GM18873 (cell line): Measurements from ENCODE around the gene NFATC2.

Experiments
- ATAC-seq: cut with Tn5 transposase; IDR thresholded peaks from one replicate; pipeline ENCODE4 v1.9.1; 2021; ENCODE audit warnings: mild to moderate bottlenecking, moderate library complexity, moderate number of reproducible peaks; ENCODE audit not compliant: unreplicated experiment, low FRiP score

The NFATC2 gene

DNA sequence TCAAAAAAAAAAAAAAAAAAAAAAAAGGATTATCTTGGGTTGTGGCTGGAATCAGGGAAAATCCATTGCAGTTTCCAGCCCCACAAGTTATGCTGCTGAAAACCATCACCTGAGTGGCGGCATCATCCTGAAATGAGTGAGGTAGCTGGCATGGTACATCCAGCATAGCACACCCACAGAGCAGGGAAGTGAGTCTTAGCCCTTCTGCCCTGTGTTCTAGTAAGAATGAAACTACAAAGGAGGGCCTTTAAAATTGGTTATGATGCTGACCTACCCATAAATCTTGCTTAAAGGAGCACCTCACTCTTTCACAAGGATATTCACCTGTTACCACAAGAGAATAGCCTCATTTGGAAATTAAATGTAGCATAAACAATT lies 119.2 kb downstream of the NFATC2 start:
- no peak for ATAC-seq

DNA sequence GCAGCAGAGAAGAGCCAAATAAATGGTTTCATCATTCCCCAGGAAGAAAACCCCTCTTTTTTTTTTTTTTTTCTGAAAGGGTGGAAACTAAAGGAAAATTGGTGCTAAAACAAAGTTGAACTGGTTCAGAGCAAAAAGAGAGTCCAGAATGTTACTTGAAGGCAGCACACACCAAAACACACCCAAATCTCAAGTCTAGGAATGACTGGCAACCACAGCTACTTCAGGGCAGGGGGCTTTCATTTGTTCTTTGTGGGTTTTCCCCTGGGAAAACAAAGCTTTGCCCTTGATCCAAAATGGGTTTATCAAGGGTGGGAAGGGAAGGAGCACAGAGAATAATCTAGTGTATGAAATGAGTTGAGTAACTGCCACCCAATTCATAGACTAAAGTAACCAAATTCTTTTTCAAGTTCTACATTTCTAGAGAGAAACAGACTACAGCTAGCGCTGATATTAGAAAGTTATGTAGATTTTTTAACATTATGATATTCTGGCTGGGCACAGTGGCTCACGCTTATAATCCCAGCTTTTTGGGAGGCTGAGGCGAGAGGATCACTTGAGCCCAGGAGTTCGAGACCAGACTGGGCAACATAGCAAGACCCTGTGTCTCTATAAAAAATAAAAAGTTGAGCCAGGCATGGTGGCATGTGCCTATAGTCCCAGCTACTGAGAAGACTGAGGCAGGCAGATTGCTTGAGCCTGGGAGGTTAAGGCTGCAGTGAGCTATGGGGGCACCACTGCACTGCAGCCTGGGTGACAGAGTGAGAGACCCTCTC lies 119.8 kb downstream of the NFATC2 start:
- ATAC-seq = no peak

DNA sequence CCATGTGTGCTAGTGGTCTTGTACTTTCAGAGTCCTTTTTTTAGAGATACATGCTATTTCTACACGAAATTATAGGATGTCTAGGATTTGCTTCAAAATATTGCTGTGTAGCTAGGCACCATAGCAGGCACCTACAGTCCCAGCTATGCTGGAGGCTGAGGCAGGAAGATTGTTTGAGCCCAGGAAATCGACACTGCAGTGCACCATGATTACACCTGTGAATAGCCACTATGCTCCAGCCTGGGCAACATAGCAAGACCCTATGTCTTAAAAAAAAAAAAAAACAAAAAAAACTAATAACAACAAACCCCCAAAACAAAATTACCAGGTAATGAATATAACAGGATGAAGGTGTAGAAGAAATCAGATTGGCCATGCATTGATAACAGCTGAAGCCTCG lies 121.7 kb downstream of the NFATC2 start:
- no peak for ATAC-seq

DNA sequence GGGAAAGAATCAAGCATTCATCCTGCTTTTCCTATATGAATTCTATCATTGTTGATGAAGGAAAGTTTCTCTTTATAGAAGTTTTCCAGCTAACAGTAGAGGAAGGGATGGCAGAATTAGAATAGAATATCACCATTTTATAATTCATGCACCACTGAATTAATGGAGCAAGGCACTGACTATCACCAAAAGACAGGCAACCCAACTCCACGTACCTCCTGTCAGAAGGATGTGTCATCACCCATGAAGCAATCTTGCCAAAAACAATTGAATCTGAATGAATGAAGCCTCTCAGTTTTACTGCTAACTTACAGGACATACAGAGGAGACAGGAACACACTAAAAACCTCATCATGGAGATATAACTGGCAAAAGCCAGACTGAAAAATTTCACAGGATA lies 122.4 kb downstream of the NFATC2 start:
- ATAC-seq = no peak

DNA sequence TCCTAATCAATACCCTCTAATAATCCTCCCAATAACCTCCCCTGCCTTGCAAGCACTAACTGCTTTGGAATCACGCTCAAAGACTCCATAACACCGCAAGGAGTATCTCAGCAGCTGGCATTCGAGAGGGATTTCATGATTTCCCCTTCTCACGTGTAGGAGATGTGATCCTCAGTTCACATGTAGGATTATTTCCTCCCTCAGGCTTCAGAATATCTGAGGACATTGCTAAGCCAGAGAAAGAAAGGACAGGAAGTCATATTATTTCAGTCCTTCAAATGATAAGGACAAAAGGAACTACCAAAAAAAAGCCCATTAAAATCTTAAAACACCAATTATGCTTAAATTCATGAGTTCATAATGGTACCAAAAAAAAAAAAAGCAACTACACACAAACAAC lies 122.9 kb downstream of the NFATC2 start:
- ATAC-seq = no peak

DNA sequence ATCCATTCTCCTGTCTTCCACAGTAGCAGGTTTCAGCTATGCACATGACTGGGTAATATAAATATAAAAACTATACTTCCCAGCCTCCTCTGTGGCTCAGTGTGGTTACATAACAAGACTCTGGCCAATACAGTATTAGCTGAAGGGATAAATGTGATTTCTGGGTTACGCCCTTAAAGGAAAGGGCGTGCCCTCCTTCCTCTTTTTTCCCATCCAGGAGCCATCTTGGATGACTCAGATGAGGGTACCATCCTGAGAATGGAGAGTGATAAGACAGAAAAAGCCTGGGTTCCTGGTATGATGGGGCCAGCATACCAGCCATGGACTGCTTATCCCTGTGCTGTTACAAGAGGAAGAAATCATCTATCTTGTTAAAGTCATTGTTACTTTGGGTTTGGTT lies 123.3 kb downstream of the NFATC2 start:
- no peak for ATAC-seq

DNA sequence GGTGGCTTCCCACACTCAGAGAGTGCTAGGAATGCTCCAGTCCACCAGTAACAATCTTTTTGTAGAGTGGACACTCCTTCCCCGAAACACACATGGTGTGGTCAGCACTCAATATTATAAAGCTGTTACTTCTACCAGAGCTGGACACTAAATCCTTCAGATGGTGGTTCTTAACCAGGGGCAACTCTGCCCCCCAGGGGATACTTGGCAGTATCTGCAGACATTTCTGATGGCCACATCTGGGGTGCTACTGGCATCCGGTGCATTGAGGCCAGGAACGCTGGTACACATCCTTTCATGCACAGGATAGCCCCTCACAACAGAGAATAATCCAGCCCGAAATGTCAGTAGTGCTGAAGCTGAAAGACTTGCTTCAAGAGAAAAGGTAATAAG lies 124.4 kb downstream of the NFATC2 start:
- no peak for ATAC-seq

DNA sequence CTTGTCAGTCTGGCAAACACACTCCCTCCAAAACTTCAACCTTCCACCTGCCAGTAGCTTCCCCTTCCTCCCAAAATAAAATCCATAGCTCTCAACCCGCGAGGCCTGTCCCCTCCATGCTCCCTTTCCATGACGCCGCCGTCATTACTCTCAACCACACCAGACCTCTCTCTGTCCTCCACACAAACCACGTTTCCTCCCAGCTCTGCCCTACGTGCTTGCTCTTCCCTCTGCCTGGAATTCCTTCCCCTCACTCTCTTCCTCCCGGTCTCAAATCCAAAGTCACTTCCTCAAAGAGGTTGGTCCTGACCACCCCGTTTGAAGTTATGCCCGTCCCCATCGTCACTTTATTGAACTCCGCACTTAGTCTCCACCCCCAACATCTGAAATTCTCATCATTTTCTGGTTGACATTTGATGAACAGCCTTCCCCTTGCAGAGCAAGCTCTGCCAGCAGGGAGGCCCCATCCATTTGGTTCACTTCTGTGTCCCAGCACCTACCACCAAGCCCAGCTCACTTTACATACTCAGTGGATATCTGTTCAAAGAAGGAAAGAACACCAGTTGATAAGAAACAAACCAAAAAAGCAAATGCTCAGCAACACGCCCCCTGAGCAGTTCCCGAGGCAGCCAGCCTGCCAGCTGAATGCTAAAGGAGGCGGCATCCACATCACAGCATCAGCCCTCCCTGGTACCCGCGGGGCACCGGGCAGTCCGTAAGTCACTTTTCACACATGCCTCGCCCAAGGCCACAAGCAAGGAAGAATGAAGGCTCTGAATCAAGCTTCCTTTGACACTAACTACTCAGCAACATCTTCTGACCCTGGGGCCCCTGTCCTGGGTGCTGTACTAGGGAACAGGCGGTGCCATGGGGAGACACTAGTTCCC lies 125.0 kb downstream of the NFATC2 start:
- no peak for ATAC-seq

DNA sequence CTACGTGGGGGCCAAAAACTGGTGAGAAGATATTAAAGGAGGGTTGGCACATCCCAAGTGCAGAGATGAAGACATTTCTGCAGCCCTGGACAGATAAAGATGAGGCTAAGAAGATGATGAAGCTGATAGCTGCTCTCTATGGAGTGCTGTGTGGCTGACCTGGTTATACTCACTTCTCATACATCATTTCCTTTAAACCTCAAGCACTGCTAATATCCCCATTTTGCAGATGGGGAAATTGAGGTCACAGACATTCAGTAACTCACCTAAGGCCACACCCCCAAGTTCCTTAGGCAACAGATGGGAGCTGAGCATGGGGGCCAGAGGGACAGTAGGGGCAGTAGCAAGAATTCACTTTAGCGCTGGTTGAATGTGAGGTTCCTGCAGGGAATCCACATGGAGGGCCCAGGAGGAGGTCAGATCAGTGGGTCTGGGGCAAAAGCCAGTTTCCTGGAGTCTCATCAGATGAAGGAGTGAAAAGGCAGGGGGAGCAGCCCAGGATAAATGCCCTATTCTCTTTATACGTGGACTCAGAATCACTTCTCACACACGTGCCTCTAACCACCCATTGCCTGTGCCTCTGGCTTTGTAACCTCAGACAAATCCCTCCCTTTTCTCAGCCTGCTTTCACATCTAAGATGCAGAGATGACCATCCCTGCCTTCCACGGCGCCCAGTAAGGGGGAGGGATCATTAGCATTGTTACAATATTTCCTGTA lies 125.8 kb downstream of the NFATC2 start:
- no peak for ATAC-seq

DNA sequence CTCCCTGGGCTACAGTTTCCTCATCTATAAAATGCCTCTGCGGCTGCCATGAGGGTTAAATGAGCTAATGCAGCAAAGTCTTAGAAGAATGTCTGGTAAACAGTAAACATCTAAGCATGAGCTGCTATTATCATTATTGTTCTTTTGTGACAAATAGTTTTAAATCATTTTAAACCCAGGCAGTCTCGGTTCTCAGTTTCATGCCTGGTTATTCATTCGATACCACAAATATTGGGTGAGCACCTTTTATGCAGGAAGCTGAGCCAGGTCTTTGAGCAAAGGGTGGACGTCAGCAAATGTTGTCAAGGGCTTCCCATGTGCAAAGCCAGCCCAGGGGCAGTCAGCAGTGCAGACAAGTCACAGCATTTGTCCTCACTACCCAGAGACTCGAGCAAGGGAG lies 128.7 kb downstream of the NFATC2 start:
- ATAC-seq = no peak

DNA sequence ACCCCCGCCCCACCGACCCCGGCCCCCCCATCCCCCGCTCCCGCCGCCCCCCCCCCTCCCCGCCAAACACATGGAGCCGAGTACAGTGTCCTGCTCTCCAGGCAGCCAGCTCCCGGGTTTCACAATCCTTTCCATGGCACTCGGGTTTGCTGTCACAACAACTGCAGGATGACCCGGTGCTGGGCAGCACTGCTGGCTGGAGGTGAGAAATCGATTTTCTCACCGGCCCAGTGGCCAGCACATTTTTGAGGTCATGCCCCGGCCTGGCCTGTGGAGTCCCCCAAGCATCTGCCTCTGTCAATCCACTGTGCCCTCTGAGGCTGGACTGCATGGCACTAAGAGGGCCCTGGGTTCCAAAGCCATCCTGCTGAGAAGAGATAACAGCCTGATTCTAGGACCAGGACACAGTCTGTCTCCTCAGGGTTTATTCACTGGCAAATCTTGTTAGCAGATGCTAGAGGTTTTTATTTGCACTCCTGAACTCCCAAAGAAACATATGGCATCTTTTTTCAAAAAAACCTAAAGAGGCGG lies 129.5 kb downstream of the NFATC2 start:
- no peak for ATAC-seq

DNA sequence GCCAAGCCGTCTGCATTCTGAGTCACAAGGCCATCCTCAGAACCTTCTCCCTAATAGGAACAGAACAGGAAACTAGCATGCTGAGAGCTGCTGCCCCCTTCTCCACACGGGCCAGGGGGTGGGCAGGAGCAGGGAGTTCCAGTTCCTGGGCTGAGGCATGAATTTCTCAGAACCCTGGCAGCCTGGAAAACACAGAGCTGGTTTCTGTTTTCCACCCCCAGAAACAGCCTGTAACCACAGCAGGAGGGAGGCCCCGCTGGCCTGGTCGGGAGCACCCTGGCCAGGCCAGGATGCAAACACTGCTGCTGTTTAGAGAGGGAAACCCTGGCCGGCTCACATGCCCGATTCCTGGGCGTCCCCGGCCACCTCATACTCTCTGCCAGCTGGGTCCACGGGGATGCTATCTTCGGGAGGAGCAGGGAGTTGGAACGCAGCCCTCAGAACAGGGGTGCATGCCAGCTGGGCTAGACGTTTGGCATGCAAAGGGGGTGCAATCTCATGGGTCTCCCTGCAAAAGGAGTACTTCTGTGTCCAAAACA lies 130.1 kb downstream of the NFATC2 start:
- no peak for ATAC-seq

DNA sequence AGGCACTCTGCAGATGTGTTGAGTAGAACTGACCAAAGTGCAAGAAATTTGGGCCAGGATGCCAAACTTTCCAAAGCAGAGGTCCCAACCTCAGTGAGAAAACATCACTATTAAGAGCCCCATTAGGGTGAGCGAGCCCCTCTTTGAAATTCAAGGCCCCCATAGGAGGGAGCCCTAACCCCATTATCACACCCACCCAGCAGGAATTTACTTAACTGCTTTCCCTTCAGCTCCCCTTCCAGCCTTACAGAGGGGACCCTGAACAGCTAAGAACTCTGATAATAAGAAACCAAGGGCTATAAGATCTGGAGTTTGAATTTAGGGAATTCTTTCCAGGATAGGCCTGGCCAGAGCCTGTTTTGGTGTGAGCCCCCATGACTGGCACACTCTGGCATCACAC lies 130.6 kb downstream of the NFATC2 start:
- no peak for ATAC-seq

DNA sequence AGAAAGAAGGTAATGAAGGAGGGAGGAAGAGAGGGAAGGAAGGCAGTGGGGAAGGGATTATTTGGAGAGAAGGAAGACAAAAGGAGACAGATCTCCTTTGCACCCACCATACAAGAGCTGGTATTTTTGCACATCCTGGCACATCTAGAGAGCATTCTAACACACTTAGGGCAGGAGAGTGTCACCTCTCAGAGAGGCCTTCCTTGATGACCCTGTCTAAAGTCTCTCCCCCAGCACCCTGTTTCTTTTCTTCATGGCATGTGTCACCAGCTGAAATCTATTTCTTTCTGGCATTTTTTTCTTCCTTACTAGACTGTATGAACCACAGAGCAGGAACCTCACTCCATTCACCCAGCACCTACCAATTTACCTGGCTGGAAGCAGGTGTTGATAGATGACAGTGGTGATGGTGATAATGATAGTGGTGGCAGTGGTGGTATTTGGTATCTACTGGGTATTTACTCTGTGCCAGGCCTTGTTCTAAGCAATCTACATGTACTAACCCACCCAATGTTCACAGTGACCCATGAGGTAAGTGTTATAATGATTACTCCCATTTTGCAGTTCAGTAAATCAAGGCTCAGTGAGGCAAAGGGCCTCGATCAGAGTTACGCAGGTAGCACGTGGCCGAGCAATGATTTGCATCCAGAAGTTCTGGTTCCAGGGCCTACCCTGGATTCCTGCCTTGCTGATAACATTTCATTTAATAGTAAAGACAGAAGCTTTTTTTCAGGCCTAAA lies 131.8 kb downstream of the NFATC2 start:
- no peak for ATAC-seq

DNA sequence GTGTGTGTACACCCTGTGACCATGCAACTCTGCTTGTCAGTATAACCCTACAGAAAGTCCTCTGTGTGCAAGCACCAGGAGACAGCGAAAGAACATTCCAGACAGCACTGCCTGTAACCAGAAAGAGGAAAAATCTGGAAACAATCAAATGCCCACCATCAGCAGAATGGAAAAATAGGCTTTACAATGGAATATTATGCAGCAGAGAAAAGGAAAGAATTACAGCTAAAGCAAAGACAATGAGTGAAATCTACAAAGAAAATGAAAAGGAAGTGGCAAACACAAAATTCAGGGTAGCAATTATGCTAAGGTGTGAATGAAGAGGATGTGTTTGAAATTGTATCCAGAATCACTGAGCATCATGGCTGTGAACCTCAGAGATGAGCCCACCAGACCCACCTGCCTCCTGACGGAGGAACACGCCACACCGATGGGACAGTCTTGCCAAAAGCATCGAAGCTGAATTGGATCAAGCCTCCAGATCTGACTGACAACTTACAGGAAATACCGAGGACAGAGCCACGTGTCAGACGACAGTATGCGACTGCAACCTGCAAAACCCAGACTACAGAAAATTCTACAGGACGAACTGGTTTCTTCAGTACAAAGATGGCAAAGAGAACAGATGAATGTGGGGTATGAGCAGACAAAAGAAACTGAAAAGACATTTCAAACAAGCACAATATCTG lies 133.2 kb downstream of the NFATC2 start:
- ATAC-seq = no peak

DNA sequence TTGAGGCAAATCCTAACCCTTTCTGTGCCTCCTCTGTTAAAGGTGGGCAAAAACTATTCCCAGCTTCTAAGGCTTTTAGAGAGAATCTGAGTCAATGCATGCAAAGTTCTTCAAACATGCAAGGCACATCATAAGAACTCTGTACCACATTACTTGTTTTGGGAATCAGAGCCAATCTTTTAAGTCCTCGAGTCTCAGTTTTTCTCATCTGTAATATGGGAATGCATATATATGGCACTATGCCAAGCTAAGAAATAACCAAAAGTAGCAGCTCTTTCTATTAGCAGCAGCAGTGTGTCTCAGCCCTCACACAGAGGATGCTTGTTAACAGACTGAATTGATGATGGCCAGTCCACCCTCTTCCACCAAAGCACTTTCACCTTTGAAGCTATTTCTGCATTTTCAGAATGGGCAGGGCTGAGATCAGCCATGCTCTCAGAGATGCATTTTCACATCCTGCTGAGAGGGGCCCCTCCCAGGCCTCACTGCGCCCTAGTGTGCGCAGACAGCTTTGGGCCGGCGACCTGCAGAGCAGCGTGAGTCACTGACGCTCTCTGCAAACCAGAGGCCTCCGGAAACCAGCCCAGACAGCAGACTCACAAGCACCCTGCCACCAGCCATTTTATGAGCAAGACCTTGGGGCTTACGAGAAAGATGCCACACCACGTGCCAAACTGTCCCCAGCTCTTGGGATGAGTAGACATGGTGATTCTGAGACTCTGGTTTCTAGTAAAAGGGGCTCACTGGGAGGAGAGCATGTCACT lies 138.0 kb downstream of the NFATC2 start:
- peak; percentile 74 for ATAC-seq

DNA sequence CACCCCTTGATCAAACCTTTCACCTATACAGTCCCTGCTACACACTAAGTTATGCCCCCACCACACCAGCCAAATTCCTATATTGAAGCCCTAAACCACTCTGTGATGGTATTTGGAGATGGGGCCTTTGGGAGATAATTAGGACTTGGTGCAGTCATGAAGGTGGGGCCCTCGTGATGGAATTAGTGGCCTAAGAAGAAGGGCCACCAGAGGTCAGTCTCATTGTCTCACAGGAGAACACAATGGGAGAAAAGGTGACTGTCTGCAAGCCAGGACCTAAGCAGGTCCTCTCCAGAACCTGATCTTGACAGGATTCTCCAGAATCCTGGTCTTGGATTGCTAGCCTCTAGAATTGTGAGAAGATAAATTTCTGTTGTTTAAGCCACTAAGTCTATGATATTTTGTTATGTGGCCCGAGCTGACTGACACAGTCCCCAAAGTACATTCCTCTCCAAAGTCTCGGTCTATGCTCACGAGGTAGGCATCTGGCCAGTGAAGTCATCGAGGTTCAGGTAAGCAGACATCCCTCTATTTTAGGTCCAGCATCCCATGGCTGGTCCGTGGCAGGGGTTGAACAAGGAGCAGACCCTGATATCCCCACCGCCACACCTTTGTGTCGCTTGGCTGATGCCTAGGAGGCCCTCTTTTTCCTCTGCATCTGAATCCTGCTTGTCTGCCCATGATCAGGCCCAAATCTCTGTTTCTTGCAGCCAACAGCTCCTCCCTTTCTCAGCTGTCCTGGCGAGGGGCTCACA lies 138.9 kb downstream of the NFATC2 start:
- no peak for ATAC-seq

DNA sequence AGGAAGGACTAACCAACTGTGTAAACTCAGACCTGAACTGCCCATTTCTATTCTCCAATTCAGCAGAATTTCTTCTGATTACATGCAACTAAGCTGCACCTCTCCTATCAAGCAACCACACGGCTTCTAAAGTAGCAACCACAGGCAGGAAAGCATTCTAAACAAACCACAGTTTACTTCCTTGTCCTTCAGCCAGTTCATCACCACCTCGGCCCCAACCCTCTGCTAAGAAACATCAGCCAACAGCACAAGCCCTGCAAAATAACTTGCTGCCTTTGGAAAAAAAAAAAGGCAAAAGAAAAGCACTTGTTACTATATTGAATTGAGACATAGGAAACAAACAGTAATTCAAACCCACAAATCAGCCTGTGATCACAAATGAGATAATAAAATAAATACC lies 140.3 kb downstream of the NFATC2 start:
- no peak for ATAC-seq
